ENCODE data around the gene UBC.
A peak's percentile ranks its signal among the peaks of the same experiment; 100 is the strongest.

UBC gene

DNA sequence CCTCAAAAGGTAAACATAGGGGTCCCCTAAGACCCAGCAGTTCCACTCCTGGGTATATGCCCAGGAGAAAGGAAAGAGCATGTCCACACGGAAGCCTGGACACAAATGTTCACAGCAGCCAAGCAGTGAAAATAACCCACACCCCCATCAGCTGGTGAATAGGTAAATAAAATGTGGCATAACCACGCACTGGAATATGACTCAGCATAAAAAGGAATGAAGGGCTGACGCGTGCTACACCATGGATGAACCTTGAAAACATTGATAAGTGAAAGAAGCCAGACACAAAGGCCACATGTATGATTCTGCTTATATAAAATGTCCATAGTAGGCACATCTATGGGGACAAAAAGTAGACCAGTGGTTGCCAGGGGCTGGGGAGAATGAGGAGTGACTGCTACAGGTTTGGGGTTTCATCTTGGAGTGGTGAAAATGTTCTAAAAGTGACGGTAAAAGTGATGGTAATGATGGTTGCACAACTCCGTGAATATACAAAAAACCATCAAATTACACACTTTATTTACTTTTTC, 47.0 kb downstream of the UBC start:
- no peaks in the 10 kb centered on the region for H3K9me2 ChIP-seq (replicated peaks; ENCODE audit: control insufficient read depth, low read length)
- H3K4me1 ChIP-seq (ENCODE audit: control insufficient read depth, low read length): peaks cover 66% of the 10 kb centered on the region
- H3K27ac ChIP-seq (ENCODE audit: low read depth, low read length): 0 out of 2 replicates have a peak overlapping the region, but pooled peaks have one; percentile 12

DNA sequence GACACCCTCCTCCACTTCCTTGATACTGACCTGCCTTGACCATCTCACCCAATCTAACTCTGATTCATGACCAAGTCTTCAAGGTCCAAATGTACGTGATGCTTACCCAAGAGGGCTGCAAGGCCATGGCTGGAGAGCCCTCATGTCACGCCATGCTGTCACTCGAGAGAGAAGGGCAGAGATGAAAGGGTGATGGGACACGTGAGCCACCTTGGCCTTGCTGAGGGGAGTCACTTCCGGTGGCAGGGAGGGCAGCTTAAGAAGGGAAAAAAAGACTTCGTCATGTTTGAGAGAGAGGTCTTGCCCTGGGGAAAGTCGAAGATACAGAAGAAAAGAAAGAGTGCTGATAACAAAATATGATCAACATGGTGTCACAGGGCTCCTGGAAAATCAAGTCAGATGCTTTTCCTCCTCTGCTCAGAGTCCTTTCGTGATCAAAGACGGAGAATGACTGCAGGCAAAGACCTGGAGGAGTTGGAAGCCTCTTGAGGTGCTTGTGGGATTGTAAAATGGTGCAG, 47.5 kb downstream of the UBC start:
- H3K4me2 ChIP-seq (ENCODE audit: low read length): peak overlapping the region; percentile 21
- peaks cover 5% of the 10 kb centered on the region; the same call in 1 of the 2 replicates for H4K20me1 ChIP-seq (ENCODE audit: control insufficient read depth, insufficient read depth, low read depth, low read length)
- peaks cover 15% of the 10 kb centered on the region for H3F3A ChIP-seq (ENCODE audit: control insufficient read depth, insufficient read depth)
- H3K9me2 ChIP-seq (replicated peaks; ENCODE audit: control insufficient read depth, low read length): no peaks in the 10 kb centered on the region
- no peak overlapping the region for H3K4me3 ChIP-seq (ENCODE audit: low read length)
- H3K79me2 ChIP-seq (ENCODE audit: control insufficient read depth, low read length): peaks cover 18% of the 10 kb centered on the region
- no peaks in the 10 kb centered on the region for H3K9me3 ChIP-seq (ENCODE audit: control insufficient read depth, insufficient read depth, low read length)
- peaks cover 71% of the 10 kb centered on the region for H3K4me1 ChIP-seq (ENCODE audit: control insufficient read depth, low read length)
- H3K27me3 ChIP-seq (ENCODE audit: control insufficient read depth, low read length): no peaks in the 10 kb centered on the region
- no peak for TF ChIP-seq EZH2phosphoT487 (IDR thresholded peaks at IDR 0.05; ENCODE audit: borderline replicate concordance, low read length)
- TF ChIP-seq, protein P1, sequence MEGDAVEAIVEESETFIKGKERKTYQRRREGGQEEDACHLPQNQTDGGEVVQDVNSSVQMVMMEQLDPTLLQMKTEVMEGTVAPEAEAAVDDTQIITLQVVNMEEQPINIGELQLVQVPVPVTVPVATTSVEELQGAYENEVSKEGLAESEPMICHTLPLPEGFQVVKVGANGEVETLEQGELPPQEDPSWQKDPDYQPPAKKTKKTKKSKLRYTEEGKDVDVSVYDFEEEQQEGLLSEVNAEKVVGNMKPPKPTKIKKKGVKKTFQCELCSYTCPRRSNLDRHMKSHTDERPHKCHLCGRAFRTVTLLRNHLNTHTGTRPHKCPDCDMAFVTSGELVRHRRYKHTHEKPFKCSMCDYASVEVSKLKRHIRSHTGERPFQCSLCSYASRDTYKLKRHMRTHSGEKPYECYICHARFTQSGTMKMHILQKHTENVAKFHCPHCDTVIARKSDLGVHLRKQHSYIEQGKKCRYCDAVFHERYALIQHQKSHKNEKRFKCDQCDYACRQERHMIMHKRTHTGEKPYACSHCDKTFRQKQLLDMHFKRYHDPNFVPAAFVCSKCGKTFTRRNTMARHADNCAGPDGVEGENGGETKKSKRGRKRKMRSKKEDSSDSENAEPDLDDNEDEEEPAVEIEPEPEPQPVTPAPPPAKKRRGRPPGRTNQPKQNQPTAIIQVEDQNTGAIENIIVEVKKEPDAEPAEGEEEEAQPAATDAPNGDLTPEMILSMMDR (IDR thresholded peaks at IDR 0.05; ENCODE audit: low read depth, low read length, poor library complexity, severe bottlenecking): no peak
- H3K27ac ChIP-seq (ENCODE audit: low read depth, low read length): 0 out of 2 replicates have a peak overlapping the region, but pooled peaks have one; percentile 12
- H3K36me3 ChIP-seq (ENCODE audit: control insufficient read depth, low read length): peaks cover 17% of the 10 kb centered on the region

More for the DNA sequence above, 47.0 kb downstream of the UBC start:
- Histone ChIP-seq H3K36me3 (ENCODE audit: control insufficient read depth, low read length) (peaks cover 12% of the 10 kb centered on the region), H3K27me3 (ENCODE audit: control insufficient read depth, low read length) (no peaks in the 10 kb centered on the region), H3K4me3 (ENCODE audit: low read length) (no peak overlapping the region), H3K4me2 (ENCODE audit: low read length) (peak overlapping the region; percentile 21), H3K9me3 (ENCODE audit: control insufficient read depth, insufficient read depth, low read length) (no peaks in the 10 kb centered on the region), H3F3A (ENCODE audit: control insufficient read depth, insufficient read depth) (peaks cover 15% of the 10 kb centered on the region), H4K20me1 (ENCODE audit: control insufficient read depth, insufficient read depth, low read depth, low read length) (no peaks in the 10 kb centered on the region; the same call in 1 of the 2 replicates), H3K79me2 (ENCODE audit: control insufficient read depth, low read length) (peaks cover 12% of the 10 kb centered on the region)
- no peak for TF ChIP-seq EZH2phosphoT487 (IDR thresholded peaks at IDR 0.05; ENCODE audit: borderline replicate concordance, low read length)
- TF ChIP-seq, protein P1 (IDR thresholded peaks at IDR 0.05; ENCODE audit: low read depth, low read length, poor library complexity, severe bottlenecking): no peak

DNA sequence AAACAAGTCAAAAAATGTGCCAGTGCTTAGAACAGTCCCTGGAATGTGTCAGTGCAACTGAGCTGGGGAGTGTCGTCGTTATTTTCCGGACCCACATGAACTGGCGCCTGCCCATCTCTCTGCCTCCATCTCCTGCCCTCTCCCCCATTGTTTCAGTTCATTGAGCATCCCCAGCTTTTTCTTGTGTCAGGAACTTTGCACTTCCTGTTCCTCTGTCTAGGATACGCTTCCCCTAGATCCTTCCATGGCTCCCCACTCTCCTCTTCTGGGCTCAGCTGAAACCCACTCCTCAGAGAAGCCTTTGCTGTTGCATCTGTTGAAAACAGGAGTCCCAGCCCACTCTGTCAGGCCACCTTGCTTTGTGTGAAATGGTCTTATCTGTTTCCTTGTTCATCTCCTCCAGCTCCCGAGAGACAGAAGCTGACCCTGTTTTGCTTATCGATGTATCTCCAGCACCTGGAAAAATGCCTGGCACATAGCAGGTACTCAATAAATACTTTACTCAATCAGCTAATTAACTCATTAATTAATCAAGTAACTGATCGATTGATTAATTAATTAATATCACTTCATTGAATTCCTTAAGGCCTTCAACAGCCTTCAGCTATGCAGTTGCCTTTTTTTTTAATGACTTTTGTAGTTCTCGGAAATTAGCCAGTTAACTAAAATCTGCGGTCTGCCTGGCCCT, 48.1 kb downstream of the UBC start:
- H3K27me3 ChIP-seq (ENCODE audit: control insufficient read depth, low read length): no peaks in the 10 kb centered on the region
- H4K20me1 ChIP-seq (ENCODE audit: control insufficient read depth, insufficient read depth, low read depth, low read length): peaks cover 7% of the 10 kb centered on the region; the same call in 1 of the 2 replicates
- peaks cover 23% of the 10 kb centered on the region for H3K36me3 ChIP-seq (ENCODE audit: control insufficient read depth, low read length)
- no peaks in the 10 kb centered on the region for H3K9me3 ChIP-seq (ENCODE audit: control insufficient read depth, insufficient read depth, low read length)
- H3K4me3 ChIP-seq (ENCODE audit: low read length): no peak overlapping the region
- peaks cover 15% of the 10 kb centered on the region for H3F3A ChIP-seq (ENCODE audit: control insufficient read depth, insufficient read depth)
- peaks cover 24% of the 10 kb centered on the region for H3K79me2 ChIP-seq (ENCODE audit: control insufficient read depth, low read length)
- peaks cover 77% of the 10 kb centered on the region for H3K4me1 ChIP-seq (ENCODE audit: control insufficient read depth, low read length)
- TF ChIP-seq, protein P1 (IDR thresholded peaks at IDR 0.05; ENCODE audit: low read depth, low read length, poor library complexity, severe bottlenecking): no peak
- TF ChIP-seq EZH2phosphoT487 (IDR thresholded peaks at IDR 0.05; ENCODE audit: borderline replicate concordance, low read length): no peak
- peak overlapping the region; percentile 21 for H3K4me2 ChIP-seq (ENCODE audit: low read length)
- H3K27ac ChIP-seq (ENCODE audit: low read depth, low read length): 0 out of 2 replicates have a peak overlapping the region, but pooled peaks have one; percentile 12
- no peaks in the 10 kb centered on the region for H3K9me2 ChIP-seq (replicated peaks; ENCODE audit: control insufficient read depth, low read length)
